ENCODE data around the gene GALNT6.

GALNT6 gene

GRCh38 chr12:51391283-51392123 is at the start of gene GALNT6:
Gene GALNT6 (minus strand): TSS chr12:51391406. CDS start chr12:51379781, 11,625 bp downstream.
- DNase-seq (ENCODE audit: low spot score), result no peak

GRCh38 chr12:51439330-51439729 is 48.1 kb upstream of the GALNT6 start:
- no peak for DNase-seq (ENCODE audit: low spot score)

- DNase-seq (ENCODE audit: low spot score), result no peak
Observed at GRCh38 chr12:51437431-51437830, 46.2 kb upstream of the GALNT6 start.

- DNase-seq (ENCODE audit: low spot score), result peak; percentile 28
Observed at GRCh38 chr12:51434305-51434704, 43.1 kb upstream of the GALNT6 start.

- DNase-seq (ENCODE audit: low spot score), result no peak
Observed at GRCh38 chr12:51432921-51433320, 41.7 kb upstream of the GALNT6 start.

GRCh38 chr12:51430196-51430895 is 39.1 kb upstream of the GALNT6 start:
- DNase-seq (ENCODE audit: low spot score), result no peak

GRCh38 chr12:51429700-51430099 is 38.5 kb upstream of the GALNT6 start:
- DNase-seq (ENCODE audit: low spot score), result no peak

GRCh38 chr12:51428256-51428655 is 37.0 kb upstream of the GALNT6 start:
- DNase-seq (ENCODE audit: low spot score), result no peak

- DNase-seq (ENCODE audit: low spot score), result peak; percentile 95
Observed at GRCh38 chr12:51424662-51425539, 33.7 kb upstream of the GALNT6 start, which contains the start of gene SLC4A8. Gene SLC4A8 (plus strand): TSS chr12:51424831. CDS start chr12:51424988, 157 bp downstream.

- DNase-seq (ENCODE audit: low spot score), result no peak
Observed at GRCh38 chr12:51424094-51424661, 33.0 kb upstream of the GALNT6 start.

GRCh38 chr12:51421266-51421884 is 30.2 kb upstream of the GALNT6 start:
- peak; percentile 92 for DNase-seq (ENCODE audit: low spot score)

GRCh38 chr12:51419425-51420193 is 28.4 kb upstream of the GALNT6 start:
- DNase-seq (ENCODE audit: low spot score), result peak; percentile 56

GRCh38 chr12:51417826-51418225 is 26.6 kb upstream of the GALNT6 start:
- no peak for DNase-seq (ENCODE audit: low spot score)

GRCh38 chr12:51415931-51416330 is 24.7 kb upstream of the GALNT6 start:
- DNase-seq (ENCODE audit: low spot score), result no peak

GRCh38 chr12:51413791-51414190 is 22.6 kb upstream of the GALNT6 start:
- DNase-seq (ENCODE audit: low spot score), result no peak

- DNase-seq (ENCODE audit: low spot score), result no peak
Observed at GRCh38 chr12:51413149-51413548, 21.9 kb upstream of the GALNT6 start.

- no peak for DNase-seq (ENCODE audit: low spot score)
Observed at GRCh38 chr12:51409846-51410245, 18.6 kb upstream of the GALNT6 start.

GRCh38 chr12:51407604-51408003 is 16.4 kb upstream of the GALNT6 start:
- no peak for DNase-seq (ENCODE audit: low spot score)

GRCh38 chr12:51406859-51407258 is 15.7 kb upstream of the GALNT6 start:
- DNase-seq (ENCODE audit: low spot score), result no peak

GRCh38 chr12:51406290-51406689 is 15.1 kb upstream of the GALNT6 start:
- DNase-seq (ENCODE audit: low spot score), result no peak

GRCh38 chr12:51405801-51406207 is 14.6 kb upstream of the GALNT6 start:
- no peak for DNase-seq (ENCODE audit: low spot score)

Data from pons (tissue), 1 donor.